VCaP (cell line): Measurements from ENCODE around the gene LENEP.
A peak's percentile ranks its signal among the peaks of the same experiment; 100 is the strongest.

Experiments
- H3K27ac ChIP-seq: fragments of 450-650 bp; 2 replicates; pipeline ENCODE4 v1.5.1; 2017
- CTCF ChIP-seq: fragments of 450-650 bp; conservative IDR thresholded peaks from 2 replicates; pipeline ENCODE4 v1.5.1; 2017; ENCODE audit warnings: mild to moderate bottlenecking, moderate library complexity

LENEP gene

GRCh38 chr1:155030899-155031298 is 37.5 kb downstream of the LENEP start:
- H3K27ac ChIP-seq = no peak overlapping the region
- TF ChIP-seq CTCF = no peak

- no peak for TF ChIP-seq CTCF
- H3K27ac ChIP-seq = no peak overlapping the region
These were observed 39.5 kb downstream of the LENEP start for GRCh38 chr1:155032886-155033285.

- no peak within 1 kb of the TSS for H3K27ac ChIP-seq
- TF ChIP-seq CTCF = no peak
These were observed 40.1 kb downstream of the LENEP start, which contains the start of the genes DCST1 and DCST2 for GRCh38 chr1:155033524-155033923. TSS of gene DCST1 (plus strand) at chr1:155033824. CDS start at chr1:155034037, 213 bp downstream. TSS of gene DCST2 (minus strand) at chr1:155033781. CDS start at chr1:155033701, 80 bp downstream.

GRCh38 chr1:155034318-155035208 is 41.2 kb downstream of the LENEP start:
- no peak overlapping the region for H3K27ac ChIP-seq
- no peak for TF ChIP-seq CTCF

GRCh38 chr1:155035936-155036335 is 42.5 kb downstream of the LENEP start:
- no peak for TF ChIP-seq CTCF
- H3K27ac ChIP-seq = no peak overlapping the region

- no peak overlapping the region for H3K27ac ChIP-seq
- no peak for TF ChIP-seq CTCF
These were observed 43.7 kb downstream of the LENEP start for GRCh38 chr1:155037043-155037442.

- H3K27ac ChIP-seq = peak overlapping the region; percentile 60
- no peak for TF ChIP-seq CTCF
These were observed 44.6 kb downstream of the LENEP start for GRCh38 chr1:155037851-155038441.
